ENCODE data around the gene RTKN. TPM values are rescaled to one million over a fixed set of nuclear protein-coding genes. Genes with fewer than 3 reads are reported as not detected.

RTKN gene
- polyA plus RNA-seq, 1 of the 3 experiments (the other 2 are of a cell fraction): 22.6 TPM

DNA sequence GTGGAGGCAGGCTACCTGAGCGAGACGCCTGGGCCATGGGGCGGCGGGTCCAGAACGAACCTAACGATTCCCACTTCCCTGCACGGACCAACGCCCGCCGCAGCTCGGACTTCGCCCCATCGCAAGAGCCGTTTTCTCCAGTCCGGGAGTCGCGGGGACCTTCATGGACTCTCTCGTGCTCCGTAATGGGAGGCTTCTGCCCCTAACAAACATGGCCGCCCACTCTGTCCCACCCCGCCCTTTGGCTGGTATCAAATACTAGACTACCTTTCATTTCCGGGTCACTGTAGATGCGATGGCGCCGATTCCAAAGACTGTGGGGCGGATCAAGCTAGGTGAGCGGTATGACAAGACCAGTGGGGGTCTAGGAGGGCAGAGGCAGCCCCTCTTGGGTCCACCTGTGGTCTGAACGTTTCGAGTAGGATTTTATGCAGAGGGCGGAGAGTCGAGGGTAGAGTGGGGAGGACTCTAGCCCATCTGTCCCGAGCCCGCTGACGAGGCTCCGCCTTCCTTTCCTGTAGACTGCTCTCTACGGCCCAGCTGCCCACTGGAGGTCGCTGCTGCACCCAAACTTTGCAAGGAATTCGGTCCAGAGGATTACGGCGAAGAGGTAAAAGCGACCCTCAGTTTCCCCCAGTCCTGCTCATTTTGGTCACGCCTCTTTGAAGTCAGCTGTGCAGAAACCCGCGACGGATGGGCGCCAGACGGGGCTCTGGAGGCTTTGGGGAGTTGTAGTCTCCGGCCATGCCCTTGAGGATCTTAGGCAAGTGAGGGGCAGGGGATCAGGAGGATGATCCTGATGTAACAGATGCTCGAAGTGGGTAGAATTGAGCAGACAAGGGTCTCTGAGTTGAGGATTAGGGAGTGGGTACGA is 41.3 kb upstream of the RTKN start, which contains the start of the genes CCDC142 and TTC31:
TSS of gene CCDC142 (minus strand) at position 198 of the 874 bp plus-strand sequence. CDS start at position 37, 161 bp downstream.
TSS of gene TTC31 (plus strand) at position 281 of the 874 bp plus-strand sequence. CDS start at position 296, 15 bp downstream.
- H2AFZ ChIP-seq (ENCODE audit: low read depth): peak within 1 kb of the TSS; percentile 86
- H3K9ac ChIP-seq: peak within 1 kb of the TSS; percentile 79
- peaks cover 13 to 16% of the 10 kb centered on the region in 2 experiments; a peak in 3 of 4 replicates for H3K4me1 ChIP-seq (ENCODE audit: control insufficient read depth in 1 of 2, insufficient read depth in 2 of 2, low read depth in 1 of 2, low read length in 1 of 2)
- peaks cover 8 to 15% of the 10 kb centered on the region in 2 experiments for H3K36me3 ChIP-seq (replicated peaks in 1 of 2; ENCODE audit: control insufficient read depth in 1 of 2, insufficient read depth in 2 of 2, low read length in 1 of 2)
- no peaks in the 10 kb centered on the region for H3K27me3 ChIP-seq (ENCODE audit: insufficient read depth)
- peak; percentile 48; the same call in 1 of the 2 replicates for TF ChIP-seq FOXJ3 (CRISPR knock-in tag; IDR thresholded peaks at IDR 0.05)
- no peak for TF ChIP-seq RFX5 (IDR thresholded peaks at IDR 0.05; ENCODE audit: low read length)
- TF ChIP-seq, protein P1, sequence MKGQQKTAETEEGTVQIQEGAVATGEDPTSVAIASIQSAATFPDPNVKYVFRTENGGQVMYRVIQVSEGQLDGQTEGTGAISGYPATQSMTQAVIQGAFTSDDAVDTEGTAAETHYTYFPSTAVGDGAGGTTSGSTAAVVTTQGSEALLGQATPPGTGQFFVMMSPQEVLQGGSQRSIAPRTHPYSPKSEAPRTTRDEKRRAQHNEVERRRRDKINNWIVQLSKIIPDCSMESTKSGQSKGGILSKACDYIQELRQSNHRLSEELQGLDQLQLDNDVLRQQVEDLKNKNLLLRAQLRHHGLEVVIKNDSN (IDR thresholded peaks at IDR 0.05; ENCODE audit: borderline replicate concordance, low read depth): no peak
- TF ChIP-seq POLR2AphosphoS5 (IDR thresholded peaks at IDR 0.05; ENCODE audit: low read depth, low read length): peak; percentile 89
- TF ChIP-seq NFIC (IDR thresholded peaks at IDR 0.05; ENCODE audit: borderline replicate concordance): peak; percentile 9; the same call in 1 of the 2 replicates
- peak; percentile 79 for TF ChIP-seq MXI1 (IDR thresholded peaks at IDR 0.05; ENCODE audit: low read depth, low read length)
- no peak; the same call in 1 of the 2 replicates for TF ChIP-seq TAF1 (IDR thresholded peaks at IDR 0.05; ENCODE audit: borderline replicate concordance, low read depth, low read length)
- peak; percentile 39; the same call in 1 of the 2 replicates for TF ChIP-seq TCF12 (IDR thresholded peaks at IDR 0.05)
- TF ChIP-seq SMC3 (IDR thresholded peaks at IDR 0.05; ENCODE audit: low read depth, low read length): peak; percentile 91
- no peak for TF ChIP-seq NRF1 (IDR thresholded peaks at IDR 0.05; ENCODE audit: low read depth, low read length)
- TF ChIP-seq MEF2A (IDR thresholded peaks at IDR 0.05; ENCODE audit: borderline replicate concordance, low read depth): no peak
- TF ChIP-seq GABPA (IDR thresholded peaks at IDR 0.05; ENCODE audit: low read depth): peak; percentile 94
- TF ChIP-seq, protein P2, sequence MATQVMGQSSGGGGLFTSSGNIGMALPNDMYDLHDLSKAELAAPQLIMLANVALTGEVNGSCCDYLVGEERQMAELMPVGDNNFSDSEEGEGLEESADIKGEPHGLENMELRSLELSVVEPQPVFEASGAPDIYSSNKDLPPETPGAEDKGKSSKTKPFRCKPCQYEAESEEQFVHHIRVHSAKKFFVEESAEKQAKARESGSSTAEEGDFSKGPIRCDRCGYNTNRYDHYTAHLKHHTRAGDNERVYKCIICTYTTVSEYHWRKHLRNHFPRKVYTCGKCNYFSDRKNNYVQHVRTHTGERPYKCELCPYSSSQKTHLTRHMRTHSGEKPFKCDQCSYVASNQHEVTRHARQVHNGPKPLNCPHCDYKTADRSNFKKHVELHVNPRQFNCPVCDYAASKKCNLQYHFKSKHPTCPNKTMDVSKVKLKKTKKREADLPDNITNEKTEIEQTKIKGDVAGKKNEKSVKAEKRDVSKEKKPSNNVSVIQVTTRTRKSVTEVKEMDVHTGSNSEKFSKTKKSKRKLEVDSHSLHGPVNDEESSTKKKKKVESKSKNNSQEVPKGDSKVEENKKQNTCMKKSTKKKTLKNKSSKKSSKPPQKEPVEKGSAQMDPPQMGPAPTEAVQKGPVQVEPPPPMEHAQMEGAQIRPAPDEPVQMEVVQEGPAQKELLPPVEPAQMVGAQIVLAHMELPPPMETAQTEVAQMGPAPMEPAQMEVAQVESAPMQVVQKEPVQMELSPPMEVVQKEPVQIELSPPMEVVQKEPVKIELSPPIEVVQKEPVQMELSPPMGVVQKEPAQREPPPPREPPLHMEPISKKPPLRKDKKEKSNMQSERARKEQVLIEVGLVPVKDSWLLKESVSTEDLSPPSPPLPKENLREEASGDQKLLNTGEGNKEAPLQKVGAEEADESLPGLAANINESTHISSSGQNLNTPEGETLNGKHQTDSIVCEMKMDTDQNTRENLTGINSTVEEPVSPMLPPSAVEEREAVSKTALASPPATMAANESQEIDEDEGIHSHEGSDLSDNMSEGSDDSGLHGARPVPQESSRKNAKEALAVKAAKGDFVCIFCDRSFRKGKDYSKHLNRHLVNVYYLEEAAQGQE (IDR thresholded peaks at IDR 0.05; ENCODE audit: low read depth, low read length): peak; percentile 52; the same call in 1 of the 2 replicates
- peak; percentile 89 for TF ChIP-seq CHD2 (IDR thresholded peaks at IDR 0.05; ENCODE audit: low read length, partially characterized antibody)
- TF ChIP-seq, protein P3, sequence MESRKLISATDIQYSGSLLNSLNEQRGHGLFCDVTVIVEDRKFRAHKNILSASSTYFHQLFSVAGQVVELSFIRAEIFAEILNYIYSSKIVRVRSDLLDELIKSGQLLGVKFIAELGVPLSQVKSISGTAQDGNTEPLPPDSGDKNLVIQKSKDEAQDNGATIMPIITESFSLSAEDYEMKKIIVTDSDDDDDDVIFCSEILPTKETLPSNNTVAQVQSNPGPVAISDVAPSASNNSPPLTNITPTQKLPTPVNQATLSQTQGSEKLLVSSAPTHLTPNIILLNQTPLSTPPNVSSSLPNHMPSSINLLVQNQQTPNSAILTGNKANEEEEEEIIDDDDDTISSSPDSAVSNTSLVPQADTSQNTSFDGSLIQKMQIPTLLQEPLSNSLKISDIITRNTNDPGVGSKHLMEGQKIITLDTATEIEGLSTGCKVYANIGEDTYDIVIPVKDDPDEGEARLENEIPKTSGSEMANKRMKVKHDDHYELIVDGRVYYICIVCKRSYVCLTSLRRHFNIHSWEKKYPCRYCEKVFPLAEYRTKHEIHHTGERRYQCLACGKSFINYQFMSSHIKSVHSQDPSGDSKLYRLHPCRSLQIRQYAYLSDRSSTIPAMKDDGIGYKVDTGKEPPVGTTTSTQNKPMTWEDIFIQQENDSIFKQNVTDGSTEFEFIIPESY (IDR thresholded peaks at IDR 0.05; ENCODE audit: borderline replicate concordance, low read depth): peak; percentile 78
- no peak for TF ChIP-seq EP300 (IDR thresholded peaks at IDR 0.05; ENCODE audit: borderline replicate concordance in 1 of 2, low read depth in 1 of 2, low read length in 1 of 2)
- no peak; the same call in 1 of the 2 replicates for TF ChIP-seq GATA2 (CRISPR knock-in tag; IDR thresholded peaks at IDR 0.05)
- TF ChIP-seq ELF1 (IDR thresholded peaks at IDR 0.05): peak; percentile 84
- TF ChIP-seq FOSL2 (IDR thresholded peaks at IDR 0.05; ENCODE audit: borderline replicate concordance, low read depth): no peak
- TF ChIP-seq, protein P4, sequence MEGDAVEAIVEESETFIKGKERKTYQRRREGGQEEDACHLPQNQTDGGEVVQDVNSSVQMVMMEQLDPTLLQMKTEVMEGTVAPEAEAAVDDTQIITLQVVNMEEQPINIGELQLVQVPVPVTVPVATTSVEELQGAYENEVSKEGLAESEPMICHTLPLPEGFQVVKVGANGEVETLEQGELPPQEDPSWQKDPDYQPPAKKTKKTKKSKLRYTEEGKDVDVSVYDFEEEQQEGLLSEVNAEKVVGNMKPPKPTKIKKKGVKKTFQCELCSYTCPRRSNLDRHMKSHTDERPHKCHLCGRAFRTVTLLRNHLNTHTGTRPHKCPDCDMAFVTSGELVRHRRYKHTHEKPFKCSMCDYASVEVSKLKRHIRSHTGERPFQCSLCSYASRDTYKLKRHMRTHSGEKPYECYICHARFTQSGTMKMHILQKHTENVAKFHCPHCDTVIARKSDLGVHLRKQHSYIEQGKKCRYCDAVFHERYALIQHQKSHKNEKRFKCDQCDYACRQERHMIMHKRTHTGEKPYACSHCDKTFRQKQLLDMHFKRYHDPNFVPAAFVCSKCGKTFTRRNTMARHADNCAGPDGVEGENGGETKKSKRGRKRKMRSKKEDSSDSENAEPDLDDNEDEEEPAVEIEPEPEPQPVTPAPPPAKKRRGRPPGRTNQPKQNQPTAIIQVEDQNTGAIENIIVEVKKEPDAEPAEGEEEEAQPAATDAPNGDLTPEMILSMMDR (IDR thresholded peaks at IDR 0.05): peak; percentile 93
- peak; percentile 5; the same call in 1 of the 2 replicates for TF ChIP-seq RCOR1 (IDR thresholded peaks at IDR 0.05; ENCODE audit: low read length)
- peak; percentile 84 for TF ChIP-seq RAD21 (IDR thresholded peaks at IDR 0.05; ENCODE audit: low read length)
- TF ChIP-seq YY1 (IDR thresholded peaks at IDR 0.05; ENCODE audit: low read depth): peak; percentile 99
- TF ChIP-seq, protein P5, sequence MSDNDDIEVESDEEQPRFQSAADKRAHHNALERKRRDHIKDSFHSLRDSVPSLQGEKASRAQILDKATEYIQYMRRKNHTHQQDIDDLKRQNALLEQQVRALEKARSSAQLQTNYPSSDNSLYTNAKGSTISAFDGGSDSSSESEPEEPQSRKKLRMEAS (IDR thresholded peaks at IDR 0.05; ENCODE audit: low read depth): peak; percentile 39
- peak within 1 kb of the TSS; percentile 86 for H3K4me2 ChIP-seq
- peak within 1 kb of the TSS; percentile 70 to 97 for H3K4me3 ChIP-seq (ENCODE audit: low read depth in 2 of 2, low read length in 1 of 2)
- H4K20me1 ChIP-seq (ENCODE audit: insufficient read depth): no peaks in the 10 kb centered on the region
- no peaks in the 10 kb centered on the region for H3K9me3 ChIP-seq
- peaks cover 76% of the 10 kb centered on the region for H3K79me2 ChIP-seq (ENCODE audit: insufficient read depth)
- H3K9me2 ChIP-seq: no peaks in the 10 kb centered on the region
- H3K27ac ChIP-seq (ENCODE audit: low read depth in 2 of 2, low read length in 1 of 2): peak within 1 kb of the TSS; percentile 79 to 91
- POLR2A ChIA-PET: interaction anchor here (0.6 to 3.5 kb wide), 15 partner anchors 10 to 106 kb away, joined by 3 to 24 read pairs (median 8); partner anchors contain the start of genes AUP1, C2orf81, HTRA2 and INO80B
- WGBS (ENCODE audit: low lambda C conversion rate): 1% methylated on average over 28 of the region's 50 CpGs
- CTCF ChIA-PET: interaction anchor here (0.6 to 7.5 kb wide), 31 partner anchors 9 to 161 kb away, joined by 3 to 116 read pairs (median 6); partner anchors contain the start of genes AUP1, DQX1, HTRA2 and LBX2
- peak; percentile 93 for DNase-seq
- peaks cover 3% of the 10 kb centered on the region for H3F3A ChIP-seq (replicated peaks; ENCODE audit: insufficient read depth)
